Measurements from ENCODE around the gene NRSN2.

DNA sequence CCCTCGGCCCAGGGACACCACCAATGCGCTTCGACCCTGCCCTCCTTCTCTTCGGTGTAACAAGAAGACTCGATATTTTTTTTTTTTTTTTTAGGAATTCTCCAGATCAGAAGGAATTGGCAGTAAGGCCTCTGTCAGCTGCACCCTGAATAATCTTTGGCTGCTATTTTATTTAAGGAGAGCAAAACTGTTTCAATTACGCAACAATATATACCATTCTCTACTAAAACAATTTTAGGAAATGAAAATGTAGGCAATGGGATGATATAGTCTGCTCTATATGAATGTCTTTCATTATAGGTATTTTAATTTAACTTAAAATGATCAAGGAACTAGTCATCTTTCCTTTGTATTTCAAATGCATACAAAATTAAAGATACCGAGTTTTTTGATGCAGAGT, 36.3 kb upstream of the NRSN2 start:
- TF ChIP-seq, protein P1, sequence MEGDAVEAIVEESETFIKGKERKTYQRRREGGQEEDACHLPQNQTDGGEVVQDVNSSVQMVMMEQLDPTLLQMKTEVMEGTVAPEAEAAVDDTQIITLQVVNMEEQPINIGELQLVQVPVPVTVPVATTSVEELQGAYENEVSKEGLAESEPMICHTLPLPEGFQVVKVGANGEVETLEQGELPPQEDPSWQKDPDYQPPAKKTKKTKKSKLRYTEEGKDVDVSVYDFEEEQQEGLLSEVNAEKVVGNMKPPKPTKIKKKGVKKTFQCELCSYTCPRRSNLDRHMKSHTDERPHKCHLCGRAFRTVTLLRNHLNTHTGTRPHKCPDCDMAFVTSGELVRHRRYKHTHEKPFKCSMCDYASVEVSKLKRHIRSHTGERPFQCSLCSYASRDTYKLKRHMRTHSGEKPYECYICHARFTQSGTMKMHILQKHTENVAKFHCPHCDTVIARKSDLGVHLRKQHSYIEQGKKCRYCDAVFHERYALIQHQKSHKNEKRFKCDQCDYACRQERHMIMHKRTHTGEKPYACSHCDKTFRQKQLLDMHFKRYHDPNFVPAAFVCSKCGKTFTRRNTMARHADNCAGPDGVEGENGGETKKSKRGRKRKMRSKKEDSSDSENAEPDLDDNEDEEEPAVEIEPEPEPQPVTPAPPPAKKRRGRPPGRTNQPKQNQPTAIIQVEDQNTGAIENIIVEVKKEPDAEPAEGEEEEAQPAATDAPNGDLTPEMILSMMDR (IDR thresholded peaks at IDR 0.05) = no peak
- TF ChIP-seq POLR2AphosphoS5 (IDR thresholded peaks at IDR 0.05) = no peak
